ENCODE measurements around the gene PEPD.

GRCh38 chr19:33437393-33437820 is 84.2 kb downstream of the PEPD start:
- no peak for TF ChIP-seq CTCF (IDR thresholded peaks at IDR 0.05)
- TF ChIP-seq EP300 (IDR thresholded peaks at IDR 0.05; ENCODE audit: low read depth), result no peak
- no peak for TF ChIP-seq POLR2A (IDR thresholded peaks at IDR 0.05)
- no peak for TF ChIP-seq POLR2AphosphoS5 (IDR thresholded peaks at IDR 0.05)

Data from transverse colon (tissue), 4 donors.